ENCODE data around the gene SMG5. TPM values are rescaled to one million over a fixed set of nuclear protein-coding genes. Genes with fewer than 3 reads are reported as not detected.

The SMG5 gene
- total and polyA plus RNA-seq, 4 donors: 37.3 to 68.4 (median 41.4) TPM

GRCh38 chr1:156295391-156295947 lies 12.8 kb upstream of the SMG5 start, which contains the start of gene GLMP:
GLMP (minus strand) TSS chr1:156295679; CDS start chr1:156295645, 34 bp downstream.
- H3K4me1 ChIP-seq (ENCODE audit: control insufficient read depth in 5 of 5, insufficient read depth in 5 of 5, low read length in 5 of 5): peaks cover 0 to 14% (median 2%) of the 10 kb centered on the region in 5 donors
- peak within 1 kb of the TSS; percentile 75 for H3K4me3 ChIP-seq
- peak; percentile 69 to 91 (median 81) for DNase-seq
- H3K9me3 ChIP-seq (ENCODE audit: control insufficient read depth in 4 of 4, insufficient read depth in 3 of 4, low read length in 3 of 4): no peaks in the 10 kb centered on the region
- no peak for TF ChIP-seq CTCF (IDR thresholded peaks at IDR 0.05; ENCODE audit: control extremely low read depth, extremely low read depth)
- peak within 1 kb of the TSS in 1 of 2 donors; percentile 87 for H3K9ac ChIP-seq (ENCODE audit: insufficient read depth in 1 of 2, low read length in 2 of 2)
- H3K27me3 ChIP-seq (ENCODE audit: control insufficient read depth in 3 of 3, insufficient read depth in 3 of 3, low read length in 2 of 3): no peaks in the 10 kb centered on the region
- ATAC-seq (ENCODE audit: insufficient read depth, low FRiP score): peak; percentile 62
- peak within 1 kb of the TSS in 1 of 2 donors; percentile 60 for H3K27ac ChIP-seq (ENCODE audit: low read depth in 1 of 2, low read length in 1 of 2)
- WGBS, 2 donors: 1% methylated on average over 17 of the region's 17 CpGs
- peaks cover 0 to 3% (median 1%) of the 10 kb centered on the region in 4 donors for H3K36me3 ChIP-seq (ENCODE audit: control insufficient read depth in 4 of 4, insufficient read depth in 4 of 4, low read length in 4 of 4)

GRCh38 chr1:156293895-156294294 lies 11.3 kb upstream of the SMG5 start:
- no peak overlapping the region for H3K27ac ChIP-seq (ENCODE audit: low read depth in 1 of 2, low read length in 1 of 2)
- ATAC-seq (ENCODE audit: insufficient read depth, low FRiP score): no peak

GRCh38 chr1:156293098-156293434 lies 10.4 kb upstream of the SMG5 start:
- no peak for DNase-seq
- TF ChIP-seq CTCF (IDR thresholded peaks at IDR 0.05; ENCODE audit: control extremely low read depth, extremely low read depth): no peak
- Histone ChIP-seq H3K9me3 (ENCODE audit: control insufficient read depth in 4 of 4, insufficient read depth in 3 of 4, low read length in 3 of 4) (no peaks in the 10 kb centered on the region), H3K36me3 (ENCODE audit: control insufficient read depth in 4 of 4, insufficient read depth in 4 of 4, low read length in 4 of 4) (peaks cover 0 to 8% (median 4%) of the 10 kb centered on the region in 4 donors), H3K27me3 (ENCODE audit: control insufficient read depth in 3 of 3, insufficient read depth in 3 of 3, low read length in 2 of 3) (no peaks in the 10 kb centered on the region), H3K9ac (ENCODE audit: insufficient read depth in 1 of 2, low read length in 2 of 2) (no peak overlapping the region), H3K27ac (ENCODE audit: low read depth in 1 of 2, low read length in 1 of 2) (no peak overlapping the region), H3K4me3 (no peak overlapping the region), H3K4me1 (ENCODE audit: control insufficient read depth in 5 of 5, insufficient read depth in 5 of 5, low read length in 5 of 5) (peaks cover 0 to 14% (median 2%) of the 10 kb centered on the region in 5 donors)
- WGBS, 2 donors: 91 to 97% methylated on average over 8 of the region's 8 CpGs
- no peak for ATAC-seq (ENCODE audit: insufficient read depth, low FRiP score)

More at GRCh38 chr1:156293895-156294294, 11.3 kb upstream of the SMG5 start:
- 89 to 94% methylated on average over 9 of the region's 9 CpGs for WGBS, 2 donors
- TF ChIP-seq CTCF (IDR thresholded peaks at IDR 0.05; ENCODE audit: control extremely low read depth, extremely low read depth): no peak
- DNase-seq: no peak
- H3K36me3 ChIP-seq (ENCODE audit: control insufficient read depth in 4 of 4, insufficient read depth in 4 of 4, low read length in 4 of 4): peaks cover 0 to 3% (median 2%) of the 10 kb centered on the region in 4 donors
- H3K9ac ChIP-seq (ENCODE audit: insufficient read depth in 1 of 2, low read length in 2 of 2): no peak overlapping the region
- H3K9me3 ChIP-seq (ENCODE audit: control insufficient read depth in 4 of 4, insufficient read depth in 3 of 4, low read length in 3 of 4): no peaks in the 10 kb centered on the region
- no peak overlapping the region for H3K4me3 ChIP-seq
- H3K27me3 ChIP-seq (ENCODE audit: control insufficient read depth in 3 of 3, insufficient read depth in 3 of 3, low read length in 2 of 3): no peaks in the 10 kb centered on the region
- H3K4me1 ChIP-seq (ENCODE audit: control insufficient read depth in 5 of 5, insufficient read depth in 5 of 5, low read length in 5 of 5): peaks cover 0 to 14% (median 2%) of the 10 kb centered on the region in 5 donors

Data from lung (tissue), 12 donors.